ENCODE data around the gene LMF1.
"Not testable (repeated sequence)": the region's sequence is repeated elsewhere in the genome, so short reads cannot be mapped to it uniquely, and the experiment has no call there.

LMF1 gene

DNA sequence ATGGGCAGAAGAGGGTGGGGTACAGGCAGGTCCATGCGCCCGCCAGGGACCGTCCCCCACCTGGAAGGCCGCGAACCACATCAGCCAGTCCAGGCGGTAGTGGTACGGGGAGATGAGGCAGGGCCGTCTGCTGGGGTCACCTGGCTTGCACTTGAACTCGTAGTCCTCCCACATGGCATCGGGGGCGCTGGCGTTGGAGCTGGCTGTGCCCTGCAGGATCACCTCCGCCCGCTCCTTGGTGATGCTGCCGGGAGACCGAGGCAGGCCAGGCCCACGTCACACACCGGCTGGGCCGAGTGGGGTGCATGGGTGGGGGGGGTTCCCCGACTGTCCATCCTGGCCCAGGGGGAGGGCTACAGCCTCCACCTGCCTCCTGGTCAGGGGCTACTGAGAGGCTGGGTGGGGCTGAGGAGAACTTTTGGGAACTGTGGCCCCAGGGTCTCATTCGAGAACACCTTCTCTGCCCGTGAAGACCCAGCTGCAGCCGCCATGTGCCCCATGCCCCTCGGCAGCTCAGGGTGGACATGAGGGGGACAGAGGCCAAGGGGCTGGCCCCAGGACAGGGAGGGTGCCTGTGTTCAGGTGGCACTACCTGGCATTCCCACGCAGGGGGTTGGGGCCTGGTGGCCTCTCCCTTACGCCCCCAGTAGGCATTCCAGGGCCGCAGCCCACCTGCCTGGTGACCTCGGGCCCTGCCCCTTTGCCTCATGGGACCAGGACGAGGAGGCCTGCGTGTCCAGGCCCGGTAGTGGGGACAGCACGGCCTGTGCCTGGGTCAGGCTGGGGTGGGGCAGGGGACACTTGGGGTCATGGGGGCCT is 100.8 kb downstream of the LMF1 start:
- no peak for ATAC-seq

DNA sequence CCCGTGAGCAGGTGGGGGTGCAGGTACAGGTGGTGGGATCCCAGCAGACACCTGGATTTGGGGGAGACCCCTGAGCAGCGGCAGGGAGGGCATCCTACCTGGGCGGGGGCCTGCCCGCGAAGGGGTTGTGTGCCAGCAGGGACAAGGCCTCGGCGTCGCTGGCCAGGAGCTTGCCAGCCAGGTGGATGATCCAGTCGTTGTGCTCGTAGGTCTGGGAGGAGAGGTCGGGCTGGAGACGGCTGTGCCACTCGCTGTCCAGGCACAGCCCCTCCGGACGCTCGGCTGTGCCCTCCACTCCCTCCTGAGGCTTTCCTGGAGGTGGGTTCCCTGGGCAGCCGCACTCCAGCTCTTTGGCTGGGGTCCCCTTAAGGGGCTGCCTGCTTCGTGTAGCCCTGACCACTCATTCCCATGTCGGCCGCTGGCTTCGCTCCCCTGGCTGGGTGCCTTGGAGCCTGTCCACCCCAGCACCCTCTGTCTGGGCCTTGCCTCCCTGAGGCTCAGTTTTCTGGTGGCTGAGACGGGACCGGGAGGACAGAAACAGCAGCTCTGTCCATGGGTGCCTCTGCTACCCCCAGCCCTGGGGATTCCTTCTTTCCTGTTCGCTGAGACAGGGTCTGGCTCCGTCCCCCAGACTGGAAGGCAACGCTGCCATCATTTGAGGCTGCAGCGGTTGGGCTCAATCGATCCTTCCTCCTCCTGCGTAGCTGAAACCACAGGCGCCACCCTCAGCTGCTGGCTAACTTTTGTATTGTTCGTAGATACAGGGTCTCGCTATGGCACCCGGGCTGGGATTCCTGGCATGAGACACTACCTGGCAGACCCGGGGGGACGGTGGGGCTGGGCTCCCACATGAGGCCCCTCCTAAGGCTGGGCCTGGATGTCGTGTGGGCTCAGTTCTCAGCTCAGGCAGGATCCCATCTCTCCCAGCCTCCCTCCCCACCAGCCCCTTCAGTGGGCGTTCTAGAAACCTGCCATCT is 101.7 kb downstream of the LMF1 start:
- DNase-seq (no peak), ATAC-seq (no peak)

More for the DNA sequence above, 100.8 kb downstream of the LMF1 start:
- DNase-seq, result no peak

DNA sequence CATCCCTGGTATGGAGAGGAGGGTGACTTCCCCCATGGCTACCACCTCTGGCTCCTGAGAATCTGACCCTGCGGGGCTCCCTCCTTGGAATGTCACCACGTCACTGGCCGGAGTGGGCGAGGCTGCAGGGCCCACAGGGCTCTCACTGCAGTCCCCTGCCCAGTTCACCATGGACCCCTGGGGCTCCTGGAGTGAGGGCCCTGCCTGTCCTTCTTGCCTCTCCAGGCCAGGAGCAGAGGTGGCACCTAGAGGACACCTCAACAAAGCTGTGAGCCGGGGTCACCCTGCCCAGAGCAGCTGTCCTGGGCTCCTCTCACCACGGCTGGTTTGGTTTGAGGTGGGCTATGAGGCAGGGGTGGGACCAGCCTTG is 102.4 kb downstream of the LMF1 start:
- DNase-seq (no peak), ATAC-seq (no peak)

DNA sequence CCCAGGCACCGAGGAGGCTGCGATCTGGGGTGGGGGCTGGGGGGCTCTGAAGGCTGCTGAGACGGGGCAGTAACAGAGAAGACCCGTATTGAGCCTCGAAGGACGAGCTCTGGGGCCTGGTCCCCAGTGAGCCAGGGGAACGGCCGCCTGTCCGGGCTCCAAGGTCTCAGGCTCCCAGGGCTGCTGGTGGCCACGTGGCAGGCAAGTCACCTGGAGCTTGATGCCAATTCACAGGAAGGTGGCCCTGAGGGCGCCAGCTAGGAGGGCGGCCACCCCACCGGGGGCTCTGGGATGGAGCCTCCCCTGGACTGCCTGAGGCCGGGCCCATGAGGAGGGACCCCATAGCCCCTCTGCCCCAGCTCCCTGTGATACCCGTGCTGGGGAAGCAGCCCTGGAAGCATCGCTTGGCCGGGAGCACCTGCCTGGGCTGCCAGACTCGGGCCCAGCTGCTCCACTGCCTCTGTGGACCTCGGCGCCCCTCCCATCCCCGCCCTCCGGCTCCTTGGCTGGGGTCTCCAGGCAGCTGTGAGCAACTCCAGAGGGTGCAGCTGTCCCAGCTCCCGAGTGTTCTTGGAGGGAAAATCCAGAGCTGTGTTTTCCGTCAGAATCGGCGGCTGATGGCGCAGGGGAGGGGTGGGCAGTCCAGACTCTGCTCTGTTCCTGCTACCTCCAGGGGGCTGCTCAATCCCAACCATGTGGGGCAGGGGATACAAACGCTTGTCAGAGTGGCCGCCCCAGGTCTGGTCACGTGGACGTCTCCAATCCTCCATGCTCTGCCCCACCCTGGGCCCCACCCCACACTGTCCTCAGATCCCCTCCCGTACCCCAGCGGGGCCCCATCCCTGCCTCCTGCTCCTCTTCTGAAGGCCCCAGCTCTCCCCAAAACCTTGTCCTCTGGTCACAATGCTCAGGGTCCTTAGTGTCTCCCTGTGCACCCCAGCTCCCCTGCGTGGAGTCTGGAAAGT is 103.1 kb downstream of the LMF1 start:
- ATAC-seq (no peak), DNase-seq (no peak)

DNA sequence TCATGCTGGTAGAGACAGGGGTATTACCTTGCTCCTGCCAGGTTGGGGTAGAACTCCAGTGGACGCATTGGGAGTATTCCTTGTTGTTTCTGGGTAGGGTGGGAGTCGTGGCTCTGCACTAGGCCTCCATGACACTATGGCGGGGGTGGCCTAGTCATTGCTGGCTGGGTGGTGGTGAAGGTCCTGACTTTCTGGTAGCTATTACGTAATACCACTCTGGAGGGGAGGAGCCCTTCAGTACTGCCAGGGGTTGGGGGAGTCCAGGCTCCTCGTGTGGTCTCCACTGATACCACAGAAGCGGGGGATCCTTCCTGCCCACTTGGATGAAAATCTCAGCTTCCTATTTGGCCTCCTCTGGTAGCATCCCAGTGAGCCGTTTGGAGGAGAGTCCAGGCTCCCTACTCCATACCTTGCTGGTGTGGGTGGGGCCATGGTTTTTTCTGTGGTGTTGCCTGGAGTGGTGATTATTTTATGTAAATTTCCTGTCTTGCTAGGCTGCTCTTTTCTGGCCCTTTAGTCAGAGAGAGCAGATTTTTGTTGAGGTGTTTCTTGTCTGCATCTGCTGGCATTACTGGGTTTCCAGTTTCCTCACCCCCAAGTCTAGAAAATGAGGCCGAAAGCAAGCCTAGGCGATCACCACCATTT is 104.4 kb downstream of the LMF1 start:
- no peak for DNase-seq
- ATAC-seq, result no peak

DNA sequence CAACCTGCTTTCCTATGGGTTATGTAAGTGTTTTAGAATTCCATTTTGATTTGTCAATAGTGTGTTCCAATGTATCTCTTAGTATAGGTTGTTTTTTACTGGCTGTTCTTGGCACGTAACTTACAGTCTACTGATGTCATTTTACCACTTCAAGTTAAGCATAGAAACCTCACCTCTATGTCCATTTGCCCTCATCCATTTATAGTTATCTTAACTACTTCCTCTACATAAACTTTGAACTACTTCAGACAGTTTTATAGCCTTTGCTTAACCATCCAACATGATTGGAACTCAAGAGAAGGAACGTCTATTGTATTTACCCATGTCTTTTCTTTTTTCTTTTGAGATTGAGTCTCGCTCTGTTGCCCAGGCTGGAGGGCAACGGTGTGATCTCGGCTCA is 105.8 kb downstream of the LMF1 start:
- DNase-seq (no peak), ATAC-seq (no peak)

DNA sequence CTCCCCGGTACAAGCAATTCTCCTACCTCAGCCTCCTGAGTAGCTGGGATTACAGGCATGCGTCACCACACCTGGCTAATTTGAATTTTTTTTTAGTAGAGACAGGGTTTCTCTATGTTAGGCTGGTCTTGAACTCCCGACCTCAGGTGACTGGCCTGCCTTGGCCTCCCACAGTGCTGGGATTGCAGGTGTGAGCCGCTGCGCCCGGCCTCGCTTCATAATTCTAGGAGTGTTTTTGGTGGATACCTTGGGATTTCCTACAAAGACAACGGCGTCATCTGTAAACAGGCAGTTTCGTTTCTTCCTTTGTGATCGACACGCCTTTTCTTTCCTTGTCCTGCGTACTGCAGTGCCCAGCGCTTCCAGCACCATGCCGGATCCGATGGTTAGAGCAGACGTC is 109.3 kb downstream of the LMF1 start:
- ATAC-seq, result no peak
- no peak for DNase-seq

DNA sequence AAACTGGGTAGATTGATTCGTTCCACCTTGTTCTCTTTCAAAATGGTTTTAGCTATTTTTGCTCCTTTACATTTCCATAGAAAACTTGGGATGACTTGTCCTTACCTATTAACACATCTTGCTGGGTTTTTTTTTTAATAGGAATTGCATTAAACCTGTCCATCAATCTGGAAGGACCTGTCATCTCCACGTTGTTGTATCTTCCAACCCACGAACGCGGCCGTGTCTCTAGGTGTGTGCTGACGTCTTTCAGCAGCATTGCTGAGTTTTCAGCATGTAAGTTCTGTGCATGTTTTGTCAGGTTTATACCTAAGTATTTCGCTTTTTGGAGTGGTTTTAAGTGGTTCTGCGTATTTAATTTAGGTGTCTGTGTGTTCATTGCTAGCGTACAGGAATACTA is 109.9 kb downstream of the LMF1 start:
- DNase-seq (no peak), ATAC-seq (no peak)

DNA sequence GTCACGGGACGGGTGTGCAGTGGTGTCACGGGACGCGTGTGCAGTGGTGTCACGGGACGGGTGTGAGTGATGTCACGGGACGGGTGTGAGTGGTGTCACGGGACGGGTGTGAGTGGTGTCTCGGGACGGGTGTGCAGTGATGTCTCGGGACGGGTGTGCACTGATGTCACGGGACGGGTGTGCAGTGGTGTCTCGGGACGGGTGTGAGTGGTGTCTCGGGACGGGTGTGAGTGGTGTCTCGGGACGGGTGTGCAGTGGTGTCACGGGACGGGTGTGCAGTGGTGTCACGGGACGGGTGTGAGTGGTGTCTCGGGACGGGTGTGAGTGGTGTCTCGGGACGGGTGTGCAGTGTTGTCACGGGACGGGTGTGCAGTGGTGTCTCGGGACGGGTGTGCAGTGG is 111.8 kb downstream of the LMF1 start:
- DNase-seq, ATAC-seq: not testable (repeated sequence)

DNA sequence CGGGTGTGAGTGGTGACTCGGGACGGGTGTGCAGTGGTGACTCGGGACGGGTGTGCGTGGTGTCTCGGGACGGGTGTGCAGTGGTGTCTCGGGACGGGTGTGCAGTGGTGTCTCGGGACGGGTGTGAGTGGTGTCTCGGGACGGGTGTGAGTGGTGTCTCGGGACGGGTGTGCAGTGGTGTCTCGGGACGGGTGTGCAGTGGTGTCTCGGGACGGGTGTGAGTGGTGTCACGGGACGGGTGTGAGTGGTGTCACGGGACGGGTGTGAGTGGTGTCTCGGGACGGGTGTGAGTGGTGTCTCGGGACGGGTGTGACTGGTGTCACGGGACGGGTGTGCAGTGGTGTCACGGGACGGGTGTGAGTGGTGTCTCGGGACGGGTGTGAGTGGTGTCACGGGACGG is 112.3 kb downstream of the LMF1 start:
- DNase-seq, ATAC-seq: not testable (repeated sequence)

DNA sequence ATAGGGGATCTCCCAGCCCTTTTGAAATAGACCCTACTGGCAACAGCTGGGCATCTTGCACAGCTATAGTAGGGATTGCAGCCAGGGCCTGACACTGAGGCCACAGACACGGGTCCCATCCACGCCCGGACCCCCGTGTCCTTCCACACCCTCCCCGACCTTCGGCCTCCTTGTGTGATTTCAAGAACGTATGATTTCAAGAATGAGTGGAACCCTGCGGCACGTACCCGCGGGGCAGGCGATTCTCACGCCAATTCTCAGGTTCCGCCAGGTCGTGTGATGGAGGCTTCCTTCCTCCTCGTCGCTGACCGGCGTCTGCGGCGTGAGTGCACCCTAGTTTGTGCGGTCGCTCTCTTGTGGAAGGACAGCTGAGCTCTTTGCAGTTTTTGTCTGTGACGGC is 114.0 kb downstream of the LMF1 start:
- DNase-seq (no peak), ATAC-seq (no peak)

DNA sequence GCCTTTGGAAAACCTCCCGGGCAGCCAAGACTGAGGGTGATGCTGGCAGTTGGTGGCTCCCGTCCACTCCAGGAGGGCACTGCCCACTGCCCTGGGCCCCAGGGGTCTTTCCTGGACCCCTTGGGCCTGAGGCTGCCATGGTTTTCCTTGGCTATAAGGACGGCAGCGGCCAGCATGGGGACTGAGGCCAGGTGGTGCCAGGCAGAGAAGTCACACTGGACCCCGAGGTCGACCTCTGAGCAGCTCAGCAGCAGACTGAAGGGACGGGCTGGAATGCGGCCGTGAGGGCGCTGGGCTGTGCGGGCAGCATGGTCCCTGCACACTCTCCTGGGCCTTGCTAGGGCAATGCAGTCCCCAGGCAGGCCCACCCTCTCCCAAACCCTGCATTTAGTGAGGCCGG is 114.7 kb downstream of the LMF1 start:
- ATAC-seq (no peak), DNase-seq (no peak)

DNA sequence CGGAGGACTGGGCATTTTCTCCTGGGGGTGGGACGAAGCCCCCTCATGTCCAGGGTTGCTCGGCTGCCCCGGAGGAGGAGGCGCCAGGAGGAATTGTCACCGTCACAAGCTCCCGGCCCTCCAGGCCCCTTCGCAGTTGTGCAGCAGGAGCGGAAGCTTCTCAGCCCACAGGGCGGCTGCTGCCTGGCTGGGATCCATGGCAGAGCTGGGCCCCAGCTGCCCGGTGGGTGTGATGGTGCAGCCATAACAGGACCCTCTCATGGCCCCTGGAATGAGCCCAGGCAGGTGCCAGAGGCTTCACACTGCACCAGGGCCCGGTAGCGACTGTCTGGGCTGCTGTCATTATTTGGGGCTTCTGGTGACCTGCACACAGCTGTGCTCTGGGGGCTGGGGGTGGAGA is 115.3 kb downstream of the LMF1 start:
- no peak for ATAC-seq
- DNase-seq, result no peak

DNA sequence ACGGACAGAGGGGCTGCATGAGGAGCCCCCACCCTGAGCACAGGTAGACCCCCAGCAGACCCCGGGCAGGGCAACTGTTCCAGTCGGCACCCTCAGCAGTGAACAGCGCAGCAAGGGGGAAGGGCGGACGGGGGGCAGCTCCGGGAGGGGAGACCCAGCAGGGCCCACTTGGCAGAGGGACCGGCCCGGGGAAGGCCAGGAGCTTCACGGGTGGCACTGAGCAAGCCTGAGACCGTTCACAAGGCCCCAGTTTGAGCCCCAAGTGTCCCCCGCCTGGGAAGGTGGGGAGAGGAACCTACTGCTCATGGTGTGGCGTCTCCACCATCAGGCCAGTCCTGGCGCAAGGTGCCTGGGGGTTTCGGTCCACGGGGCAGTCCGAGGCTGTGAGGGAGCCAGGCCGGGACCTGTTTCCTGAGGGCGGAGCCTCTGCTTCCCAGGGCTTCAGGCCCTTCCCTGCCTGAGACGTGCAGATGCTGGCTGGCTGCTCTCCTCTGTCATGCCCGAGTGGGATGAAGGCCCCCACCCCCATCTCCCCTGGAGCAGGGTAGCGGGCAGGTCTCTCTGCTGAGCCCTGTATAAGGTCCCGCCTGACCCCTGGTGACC is 115.9 kb downstream of the LMF1 start:
- ATAC-seq (no peak), DNase-seq (no peak)

DNA sequence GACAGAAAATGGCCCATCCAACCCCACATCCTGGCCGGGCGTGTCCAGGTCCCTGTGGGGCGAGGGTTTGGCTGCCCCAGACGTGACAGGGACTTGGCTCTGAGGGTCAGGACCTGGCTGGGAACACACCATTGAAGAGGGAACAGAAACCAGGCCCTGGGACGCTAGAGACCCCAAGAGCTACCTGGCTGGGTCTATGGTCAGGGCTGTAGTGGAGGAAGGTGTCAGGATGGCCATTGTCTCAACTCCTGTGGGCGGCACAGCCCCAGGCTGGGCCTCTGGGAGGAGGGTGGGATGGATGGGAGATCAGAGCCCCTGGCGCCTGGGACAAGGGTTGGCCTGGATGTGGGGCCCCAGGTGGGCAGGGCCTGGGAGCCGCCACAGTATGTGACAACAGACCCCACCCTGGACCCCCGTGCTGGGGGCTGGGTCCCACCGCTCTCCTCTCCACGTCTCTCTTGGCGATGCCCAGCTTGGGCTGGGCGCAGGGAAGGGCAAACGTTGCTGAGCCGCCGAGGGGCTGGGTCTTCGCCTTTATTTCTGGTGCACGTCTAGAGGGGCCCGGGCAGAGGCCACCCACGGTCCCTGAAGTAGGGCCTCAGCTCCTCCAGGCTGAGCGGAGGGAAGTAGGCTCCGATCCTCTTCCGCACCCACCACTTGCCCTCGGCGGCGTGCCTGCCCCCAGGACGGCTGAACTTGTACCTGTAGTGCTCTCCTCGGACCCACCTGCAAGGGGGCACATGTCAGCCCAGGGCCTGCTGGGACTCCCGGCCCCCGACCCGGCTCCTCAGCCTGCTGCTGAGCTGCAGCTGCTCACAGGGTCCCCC is 116.6 kb downstream of the LMF1 start:
- ATAC-seq (no peak), DNase-seq (no peak)

DNA sequence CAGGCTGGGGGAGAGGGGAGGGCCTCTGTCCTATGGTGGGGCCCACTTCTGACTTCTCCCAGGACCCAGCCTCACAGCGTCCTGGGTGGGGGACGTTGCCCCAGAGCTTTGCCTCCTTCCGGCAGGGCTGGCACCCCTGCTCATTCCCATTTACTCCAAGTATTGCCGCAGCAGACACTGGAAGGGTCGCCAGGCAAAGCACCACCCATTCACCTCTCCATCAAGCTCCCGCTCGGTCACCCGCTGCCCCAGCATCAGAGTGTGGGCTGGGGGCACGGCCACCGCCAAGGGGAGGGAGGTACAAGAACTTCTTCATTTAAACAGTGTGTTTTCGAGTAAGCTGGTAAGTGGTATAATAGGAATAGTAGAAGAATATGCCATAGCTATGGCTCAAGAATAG is 117.5 kb downstream of the LMF1 start:
- no peak for ATAC-seq
- DNase-seq, result no peak

DNA sequence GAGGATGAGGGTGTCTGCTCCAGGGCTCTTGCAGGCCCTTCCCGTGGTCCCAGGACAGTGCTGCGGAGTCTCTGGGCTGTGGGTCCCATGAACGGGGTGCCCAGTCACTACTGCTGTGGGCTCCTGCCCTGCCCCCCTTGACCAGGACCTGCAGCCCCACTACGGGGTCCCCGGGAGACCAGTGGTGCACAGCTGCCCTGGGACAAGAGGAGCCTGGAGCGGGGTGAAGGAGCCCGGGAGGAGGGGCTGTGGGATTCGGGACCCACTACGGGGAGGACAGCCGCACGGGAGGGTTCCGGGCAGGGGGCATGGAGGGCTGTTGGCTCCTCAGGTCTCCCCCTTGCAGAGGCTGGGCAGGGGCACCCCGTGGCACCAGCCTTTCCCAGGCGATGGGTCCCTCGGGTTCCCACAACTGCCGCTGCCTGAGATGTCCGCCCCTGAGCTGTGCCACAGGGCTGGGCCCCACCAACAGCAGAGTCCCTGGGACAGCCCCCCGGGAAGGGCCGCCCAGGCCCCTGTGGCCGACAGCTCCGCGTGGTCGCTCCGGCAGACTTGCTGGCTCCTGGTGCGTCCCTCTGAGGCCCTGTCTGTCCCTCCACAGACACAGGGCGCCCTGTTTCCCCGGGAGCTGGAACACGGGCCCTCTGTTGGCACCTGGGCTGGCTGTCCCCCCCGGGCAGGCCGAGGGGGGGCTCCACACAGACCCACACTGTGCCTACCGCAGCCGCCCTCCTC is 118.2 kb downstream of the LMF1 start:
- DNase-seq (no peak), ATAC-seq (no peak)

DNA sequence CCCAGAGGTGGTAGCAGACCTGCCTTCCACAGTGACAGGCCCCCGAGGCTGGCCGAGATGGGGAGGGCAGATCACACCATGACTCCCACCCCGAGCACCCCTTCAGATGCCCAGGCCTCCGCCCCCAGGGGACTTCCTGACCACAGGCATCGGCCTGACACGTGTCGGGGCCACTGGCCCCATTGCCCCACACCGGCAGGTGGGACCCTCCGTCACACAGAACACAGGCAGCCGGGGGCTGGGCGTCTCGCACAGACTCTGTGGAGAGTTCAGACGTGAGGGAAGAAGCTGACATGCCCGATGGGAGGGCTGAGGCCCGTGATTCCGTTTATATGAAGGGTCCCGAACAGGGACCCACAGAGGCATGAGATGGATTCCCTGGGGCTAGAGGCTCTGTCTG is 118.9 kb downstream of the LMF1 start:
- DNase-seq (no peak), ATAC-seq (no peak)

DNA sequence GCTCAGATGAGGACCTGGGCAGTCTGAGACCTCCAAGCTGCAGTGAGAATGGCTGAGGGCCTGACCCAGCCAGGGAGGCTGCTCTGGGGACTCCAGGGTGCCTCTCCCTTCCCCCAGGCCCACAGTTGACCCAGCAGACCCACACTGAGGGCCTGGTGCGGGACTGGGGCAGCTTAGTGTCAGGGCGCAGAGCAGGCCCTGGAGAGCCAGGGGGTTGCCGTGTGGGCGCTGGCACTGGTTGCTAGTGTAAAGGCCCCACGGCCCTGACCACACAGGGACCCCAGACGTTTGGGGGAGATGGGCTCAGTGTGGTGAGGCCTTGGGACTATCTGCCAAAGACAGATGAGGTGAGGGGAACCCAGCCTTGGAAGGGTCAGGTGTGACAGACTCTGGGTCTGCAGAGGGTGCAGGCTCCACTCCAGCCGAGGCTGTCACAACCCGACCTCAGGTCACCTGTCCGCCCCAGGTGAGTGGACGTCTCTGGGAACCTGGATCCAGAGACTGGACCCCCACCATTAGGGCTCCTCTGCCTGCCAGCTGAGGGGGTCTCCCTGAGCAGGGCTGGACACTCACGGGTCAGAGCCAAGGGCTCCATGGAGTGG is 119.5 kb downstream of the LMF1 start:
- ATAC-seq (no peak), DNase-seq (no peak)

Measured in stimulated activated naive CD8-positive, alpha-beta T cell treated with anti-CD3 and anti-CD28 coated beads, Interleukin-15, Interleukin-2, amounts not matched to agents 100 U/mL and 50 U/mL, for 24 hours (primary cell).